Activated CD4-positive, alpha-beta T cell treated with anti-CD3 and anti-CD28 coated beads, Interleukin-2, amount 50 U/mL, for 1 hour (primary cell): Measurements from ENCODE around the gene LBR.

Experiments used
- DNase-seq: peaks from one replicate; pipeline ENCODE4 v3.0.0-alpha.2; 2020

Gene LBR

GRCh38 chr1:225442123-225442505 lies 14.3 kb upstream of the LBR start:
- no peak for DNase-seq

GRCh38 chr1:225441314-225442122 lies 13.7 kb upstream of the LBR start:
- no peak for DNase-seq

GRCh38 chr1:225440380-225441221 lies 12.8 kb upstream of the LBR start:
- DNase-seq = no peak

- DNase-seq = no peak
These were observed 10.0 kb upstream of the LBR start for GRCh38 chr1:225437710-225438437.

GRCh38 chr1:225435957-225436392 lies 8.1 kb upstream of the LBR start:
- DNase-seq = no peak

- DNase-seq = no peak
These were observed 7.6 kb upstream of the LBR start for GRCh38 chr1:225435487-225435886.

GRCh38 chr1:225435076-225435475 lies 7.2 kb upstream of the LBR start:
- no peak for DNase-seq

- DNase-seq = no peak
These were observed 6.2 kb upstream of the LBR start for GRCh38 chr1:225434046-225434445.

GRCh38 chr1:225431081-225431863 lies 3.4 kb upstream of the LBR start:
- no peak for DNase-seq

- no peak for DNase-seq
These were observed 2.5 kb upstream of the LBR start for GRCh38 chr1:225430301-225430700.

- DNase-seq = no peak
These were observed 1.1 kb upstream of the LBR start for GRCh38 chr1:225428881-225429455.

GRCh38 chr1:225428068-225428880 lies 436 bp upstream of the LBR start:
- peak; percentile 89 for DNase-seq

GRCh38 chr1:225426395-225427234 lies 1.2 kb downstream of the LBR start:
- DNase-seq = peak; percentile 19

- no peak for DNase-seq
These were observed 2.5 kb downstream of the LBR start for GRCh38 chr1:225425201-225425786.

GRCh38 chr1:225424562-225425200 lies 3.2 kb downstream of the LBR start:
- DNase-seq = no peak

GRCh38 chr1:225423518-225423855 lies 4.4 kb downstream of the LBR start:
- DNase-seq = no peak

- no peak for DNase-seq
These were observed 4.9 kb downstream of the LBR start for GRCh38 chr1:225422795-225423517.

GRCh38 chr1:225422031-225422605 lies 5.7 kb downstream of the LBR start:
- DNase-seq = no peak
